ENCODE data around the gene WWOX. TPM values are rescaled to one million over a fixed set of nuclear protein-coding genes. Genes with fewer than 3 reads are reported as not detected.

The WWOX gene
- total RNA-seq, 1 donor, result 8.2 TPM

- DNase-seq (ENCODE audit: low read depth), result no peak
- TF ChIP-seq, protein P1, sequence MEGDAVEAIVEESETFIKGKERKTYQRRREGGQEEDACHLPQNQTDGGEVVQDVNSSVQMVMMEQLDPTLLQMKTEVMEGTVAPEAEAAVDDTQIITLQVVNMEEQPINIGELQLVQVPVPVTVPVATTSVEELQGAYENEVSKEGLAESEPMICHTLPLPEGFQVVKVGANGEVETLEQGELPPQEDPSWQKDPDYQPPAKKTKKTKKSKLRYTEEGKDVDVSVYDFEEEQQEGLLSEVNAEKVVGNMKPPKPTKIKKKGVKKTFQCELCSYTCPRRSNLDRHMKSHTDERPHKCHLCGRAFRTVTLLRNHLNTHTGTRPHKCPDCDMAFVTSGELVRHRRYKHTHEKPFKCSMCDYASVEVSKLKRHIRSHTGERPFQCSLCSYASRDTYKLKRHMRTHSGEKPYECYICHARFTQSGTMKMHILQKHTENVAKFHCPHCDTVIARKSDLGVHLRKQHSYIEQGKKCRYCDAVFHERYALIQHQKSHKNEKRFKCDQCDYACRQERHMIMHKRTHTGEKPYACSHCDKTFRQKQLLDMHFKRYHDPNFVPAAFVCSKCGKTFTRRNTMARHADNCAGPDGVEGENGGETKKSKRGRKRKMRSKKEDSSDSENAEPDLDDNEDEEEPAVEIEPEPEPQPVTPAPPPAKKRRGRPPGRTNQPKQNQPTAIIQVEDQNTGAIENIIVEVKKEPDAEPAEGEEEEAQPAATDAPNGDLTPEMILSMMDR (IDR thresholded peaks at IDR 0.05; ENCODE audit: insufficient read depth, low read depth, low read length), result no peak
- no peak overlapping the region for H3K4me3 ChIP-seq (ENCODE audit: low read depth, low read length)
Measured at GRCh38 chr16:78479723-78480122, 380.3 kb downstream of the WWOX start.

DNA sequence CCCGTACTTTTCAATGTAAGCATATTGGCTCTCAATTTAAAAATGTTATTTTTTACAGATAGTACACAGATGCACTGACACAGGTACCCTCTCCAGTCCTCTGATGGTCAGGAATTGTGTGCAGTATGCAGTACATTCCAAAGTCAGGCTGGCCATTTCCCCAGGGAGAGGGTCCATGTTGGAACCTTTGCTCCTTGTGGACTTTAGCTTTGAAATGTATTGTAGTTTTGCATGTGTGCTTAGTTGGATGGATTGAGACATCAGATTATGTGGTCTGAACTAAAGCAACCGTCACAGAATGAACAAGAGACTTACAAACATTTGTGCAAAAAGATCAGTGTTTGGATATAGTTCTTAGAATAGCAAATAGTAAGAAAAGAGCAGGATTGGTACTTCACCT is 381.1 kb downstream of the WWOX start:
- TF ChIP-seq, protein P1 (IDR thresholded peaks at IDR 0.05; ENCODE audit: insufficient read depth, low read depth, low read length), result no peak
- DNase-seq (ENCODE audit: low read depth), result no peak
- no peak overlapping the region for H3K4me3 ChIP-seq (ENCODE audit: low read depth, low read length)

GRCh38 chr16:78483124-78483992 is 383.9 kb downstream of the WWOX start:
- no peak overlapping the region for H3K4me3 ChIP-seq (ENCODE audit: low read depth, low read length)
- DNase-seq (ENCODE audit: low read depth), result no peak
- TF ChIP-seq, protein P1 (IDR thresholded peaks at IDR 0.05; ENCODE audit: insufficient read depth, low read depth, low read length), result no peak

- no peak for DNase-seq (ENCODE audit: low read depth)
- no peak overlapping the region for H3K4me3 ChIP-seq (ENCODE audit: low read depth, low read length)
- TF ChIP-seq, protein P1 (IDR thresholded peaks at IDR 0.05; ENCODE audit: insufficient read depth, low read depth, low read length), result no peak
Measured at GRCh38 chr16:78484509-78485058, 385.1 kb downstream of the WWOX start.

- no peak overlapping the region for H3K4me3 ChIP-seq (ENCODE audit: low read depth, low read length)
- TF ChIP-seq, protein P1 (IDR thresholded peaks at IDR 0.05; ENCODE audit: insufficient read depth, low read depth, low read length), result no peak
- DNase-seq (ENCODE audit: low read depth), result no peak
Measured at GRCh38 chr16:78485188-78485916, 385.9 kb downstream of the WWOX start.

DNA sequence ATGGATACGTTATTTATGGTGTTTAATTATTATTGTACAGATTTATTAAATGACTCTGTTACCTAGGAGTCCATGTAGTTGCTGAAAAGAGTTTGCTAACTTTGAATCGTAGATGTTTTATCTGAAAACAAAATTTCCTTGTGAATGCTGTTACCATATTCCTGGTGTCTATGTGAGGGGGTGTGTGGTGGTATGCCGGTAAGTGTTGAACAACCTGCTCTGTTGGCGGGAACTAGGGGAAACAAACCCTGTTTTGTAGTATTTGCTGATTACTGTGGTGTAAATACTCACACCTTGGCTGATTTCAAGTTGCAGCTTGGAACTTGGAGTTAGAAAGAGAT is 386.4 kb downstream of the WWOX start:
- DNase-seq (ENCODE audit: low read depth), result no peak
- TF ChIP-seq, protein P1 (IDR thresholded peaks at IDR 0.05; ENCODE audit: insufficient read depth, low read depth, low read length), result no peak
- no peak overlapping the region for H3K4me3 ChIP-seq (ENCODE audit: low read depth, low read length)
